HG03045 (cell line): ENCODE results near the gene PHLDB2.
"Not testable (repeated sequence)": the region's sequence is repeated elsewhere in the genome, so short reads cannot be mapped to it uniquely, and the experiment has no call there.

Experiments used
- ATAC-seq: cut with Tn5 transposase; IDR thresholded peaks from one replicate; pipeline ENCODE4 v1.9.1; 2021; ENCODE audit warnings: mild to moderate bottlenecking, moderate library complexity; ENCODE audit not compliant: unreplicated experiment

The PHLDB2 gene

GRCh38 chr3:111859061-111859973 lies at the start of gene PHLDB2:
Gene PHLDB2 (plus strand): TSS chr3:111859265. CDS start chr3:111884078, 24,813 bp downstream.
- peak; percentile 19 for ATAC-seq

DNA sequence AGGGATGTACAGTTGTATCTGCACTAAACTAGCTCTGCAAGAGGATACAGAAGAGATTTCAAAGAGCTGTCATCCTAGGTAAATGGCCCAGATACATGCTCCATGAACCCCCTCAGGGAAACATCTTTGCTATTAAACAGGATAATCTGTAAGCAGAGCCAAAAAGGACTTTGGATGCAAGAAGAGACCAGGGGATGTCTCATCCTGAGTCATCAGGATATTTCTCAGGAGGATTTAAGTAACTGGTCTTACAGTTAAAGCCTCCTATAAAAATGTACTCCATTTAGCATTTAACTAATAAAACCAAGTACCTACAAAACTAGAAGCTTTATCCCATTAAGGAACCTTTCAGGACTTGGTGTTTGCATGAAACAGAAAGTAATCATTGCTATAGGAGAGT lies 48.2 kb upstream of the PHLDB2 start:
- ATAC-seq, result no peak

DNA sequence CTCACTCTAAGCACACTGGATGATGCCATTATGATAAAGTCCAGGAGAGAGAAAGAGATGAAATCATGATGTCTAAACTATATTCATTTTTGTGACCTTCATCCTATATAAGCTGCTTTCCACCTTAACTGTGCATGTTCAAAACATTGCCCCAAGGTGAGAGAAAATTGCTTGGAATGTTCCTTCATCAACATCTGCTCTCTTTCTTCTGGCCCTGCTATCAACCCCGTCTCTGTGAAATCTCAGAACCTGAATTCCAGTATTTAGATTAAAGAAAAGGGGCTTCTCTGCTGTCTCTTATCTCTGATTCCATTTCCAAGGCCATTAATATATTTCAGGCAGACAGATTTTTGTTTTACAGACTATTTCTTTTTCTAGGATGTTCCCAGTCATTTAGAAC lies 47.3 kb upstream of the PHLDB2 start:
- no peak for ATAC-seq

DNA sequence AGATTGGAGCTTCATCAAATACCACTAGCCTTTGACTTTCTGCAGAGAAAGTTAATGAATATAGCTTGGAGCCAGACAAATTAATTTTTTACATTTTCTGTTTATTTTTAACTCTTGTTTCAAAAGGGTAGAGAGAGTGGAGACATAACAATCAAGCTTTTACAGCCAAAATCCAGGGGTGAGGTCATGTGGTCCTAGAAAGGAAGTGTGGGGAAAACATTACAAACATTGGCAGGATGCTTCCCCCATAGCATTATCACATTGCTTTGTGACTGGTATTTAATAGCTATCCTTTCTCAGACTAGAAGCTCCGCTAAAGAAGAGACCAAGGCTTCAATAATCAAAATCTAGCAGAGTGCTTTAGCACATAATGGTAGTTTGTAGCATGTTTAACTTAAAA lies 46.4 kb upstream of the PHLDB2 start:
- ATAC-seq, result no peak

DNA sequence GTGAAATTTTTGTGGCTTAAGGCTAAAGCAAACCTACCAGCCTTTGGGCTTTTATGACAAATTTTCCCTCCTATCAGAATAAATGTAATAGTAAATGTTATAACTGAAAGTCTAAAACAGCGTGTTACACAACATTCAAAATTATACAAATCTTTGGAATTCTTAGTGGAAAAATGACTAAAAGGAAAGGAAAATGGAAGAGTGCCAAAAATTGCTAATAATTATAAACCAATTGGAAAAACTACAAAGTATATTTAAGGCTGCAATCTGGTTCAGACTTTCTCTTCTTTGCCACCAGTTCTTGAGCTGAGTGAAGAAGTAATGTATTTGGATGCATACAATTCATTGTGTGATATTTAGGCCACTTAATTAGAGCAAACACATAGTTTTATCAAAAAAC lies 45.6 kb upstream of the PHLDB2 start:
- ATAC-seq, result no peak

DNA sequence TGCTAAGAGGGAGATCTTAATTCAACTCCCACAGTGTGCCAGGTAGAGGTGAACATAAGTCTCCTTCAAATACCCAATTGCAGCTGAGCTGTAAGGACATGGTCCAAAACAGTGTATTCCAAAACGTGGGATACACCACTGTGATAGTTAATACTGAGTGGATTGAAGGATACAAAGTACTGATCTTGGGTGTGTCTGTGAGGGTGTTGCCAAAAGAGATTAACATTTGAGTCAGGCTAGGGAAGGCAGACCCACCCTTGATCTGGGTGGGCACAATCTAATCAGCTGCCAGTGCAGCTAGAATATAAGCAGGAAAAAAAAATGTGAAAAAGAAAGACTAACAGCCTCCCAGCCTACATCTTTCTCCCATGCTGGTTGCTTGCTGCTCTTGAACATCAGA lies 45.1 kb upstream of the PHLDB2 start:
- no peak for ATAC-seq

DNA sequence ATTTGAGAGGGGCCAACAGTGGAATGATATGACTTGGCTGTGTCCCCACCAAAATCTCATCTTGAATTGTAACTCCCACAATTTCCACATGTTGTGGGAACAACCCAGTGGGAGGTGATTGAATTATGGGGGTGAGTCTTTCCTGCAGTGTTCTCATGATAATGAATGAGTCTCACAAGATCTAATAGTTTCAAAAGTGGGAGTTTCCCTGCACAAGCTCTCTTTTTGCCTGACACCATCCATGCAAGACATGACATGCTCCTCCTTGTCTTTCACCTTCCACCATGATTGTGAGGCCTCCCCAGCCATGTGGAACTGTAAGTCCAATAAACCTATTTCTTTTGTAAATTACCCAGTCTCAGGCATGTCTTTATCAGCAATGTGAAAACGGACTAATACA lies 42.3 kb upstream of the PHLDB2 start:
- ATAC-seq, result not testable (repeated sequence)

DNA sequence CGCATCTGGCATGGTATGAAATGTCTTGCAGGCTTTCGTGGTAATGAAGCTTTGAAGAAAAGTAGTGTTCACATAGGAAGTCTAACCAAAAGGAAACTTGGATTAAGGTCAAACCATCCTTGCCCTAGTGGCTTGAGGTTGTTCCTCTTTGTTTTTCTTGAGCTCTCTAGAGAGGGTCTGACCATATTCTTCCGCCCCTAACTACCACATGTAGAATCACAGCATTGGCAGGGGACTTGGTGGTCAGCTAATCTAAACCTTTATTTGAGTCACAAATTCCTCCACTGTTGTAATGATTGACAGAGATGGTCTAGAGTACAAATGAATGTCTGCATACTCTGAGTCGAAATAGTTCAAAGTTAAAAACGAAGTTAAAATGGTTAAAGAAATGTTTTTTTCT lies 39.1 kb upstream of the PHLDB2 start:
- no peak for ATAC-seq

GRCh38 chr3:111820651-111821050 lies 38.4 kb upstream of the PHLDB2 start:
- no peak for ATAC-seq

- ATAC-seq, result no peak
These were observed 37.2 kb upstream of the PHLDB2 start for GRCh38 chr3:111821891-111822290.

DNA sequence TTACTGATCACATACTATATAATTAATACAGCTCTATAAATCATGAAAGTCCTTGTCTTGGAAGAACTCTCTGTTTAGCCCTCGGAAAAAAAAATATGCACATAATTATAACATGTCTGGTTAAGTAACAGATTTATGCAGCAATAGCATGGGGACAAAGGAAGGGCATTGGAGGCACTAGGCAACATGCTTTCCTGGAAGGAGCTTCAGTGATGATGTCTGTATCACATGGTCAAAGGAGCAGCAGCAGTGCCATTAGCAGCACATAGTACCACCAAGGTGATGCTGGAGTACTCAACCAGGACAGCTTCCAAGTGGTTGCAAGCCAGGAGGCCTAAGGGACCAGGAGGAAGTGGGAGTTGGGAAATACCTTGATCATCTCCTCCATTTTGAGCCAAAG lies 36.3 kb upstream of the PHLDB2 start:
- ATAC-seq, result no peak

DNA sequence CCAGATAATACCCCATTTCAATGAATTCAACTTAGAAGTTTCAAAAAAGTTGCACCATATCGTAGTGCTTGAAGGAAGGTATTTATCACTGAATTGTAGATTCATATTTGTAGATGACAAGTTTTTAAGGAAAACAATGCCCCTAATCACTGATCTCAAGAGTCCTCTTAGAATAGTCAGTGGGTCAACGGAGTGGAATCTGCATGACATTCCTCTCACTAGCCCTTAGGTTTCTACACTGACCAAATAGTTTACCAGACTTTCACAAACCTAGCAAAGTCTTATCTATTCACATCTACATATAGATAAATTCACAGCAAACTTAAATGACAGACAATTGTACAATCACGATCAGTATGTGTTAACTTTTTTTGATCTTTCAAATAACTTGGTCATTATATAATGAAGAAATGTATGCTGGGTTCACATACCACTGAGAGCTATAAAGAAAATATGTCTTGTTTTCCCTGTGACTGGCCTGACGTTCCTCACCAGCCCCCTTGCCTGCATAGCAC lies 35.7 kb upstream of the PHLDB2 start:
- ATAC-seq, result no peak

GRCh38 chr3:111824351-111824750 lies 34.7 kb upstream of the PHLDB2 start:
- no peak for ATAC-seq

GRCh38 chr3:111827871-111828270 lies 31.2 kb upstream of the PHLDB2 start:
- ATAC-seq, result no peak

DNA sequence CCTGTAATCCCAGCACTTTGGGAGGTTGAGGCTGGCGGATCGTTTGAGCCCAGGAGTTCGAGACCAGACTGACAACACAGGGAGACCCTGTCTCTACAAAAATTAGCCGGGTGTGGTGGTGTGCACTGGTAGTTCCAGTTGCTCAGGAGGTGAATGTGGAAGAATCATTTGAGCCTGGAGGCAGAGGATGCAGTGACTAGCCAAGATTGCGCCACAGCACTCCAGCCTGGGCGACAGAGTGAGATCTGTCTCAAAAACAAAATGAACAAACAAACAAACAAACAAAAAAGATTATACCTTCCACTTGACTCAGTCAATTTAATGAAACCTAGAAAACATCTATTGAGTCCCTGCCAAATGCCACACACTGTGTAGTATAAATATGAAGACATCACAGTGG lies 30.5 kb upstream of the PHLDB2 start:
- ATAC-seq, result no peak

DNA sequence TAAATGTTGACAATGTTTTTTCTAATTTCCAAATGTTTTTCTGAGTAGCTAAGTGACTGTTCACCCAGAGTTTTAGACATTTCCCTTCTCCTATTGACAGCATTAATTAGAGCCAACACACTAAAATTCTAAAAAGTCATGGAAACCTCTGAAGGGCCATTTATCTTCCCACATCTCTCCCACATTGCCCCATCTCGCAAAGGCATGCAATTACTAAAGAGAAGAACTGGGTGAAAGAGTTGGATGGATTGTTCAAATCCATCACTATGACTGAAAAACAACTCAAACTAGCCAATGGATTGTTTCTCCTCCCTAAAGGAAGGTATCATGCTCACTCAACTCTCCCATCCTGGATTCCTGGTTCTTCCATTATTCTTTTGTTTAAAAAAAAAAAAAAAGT lies 30.0 kb upstream of the PHLDB2 start:
- ATAC-seq, result no peak

DNA sequence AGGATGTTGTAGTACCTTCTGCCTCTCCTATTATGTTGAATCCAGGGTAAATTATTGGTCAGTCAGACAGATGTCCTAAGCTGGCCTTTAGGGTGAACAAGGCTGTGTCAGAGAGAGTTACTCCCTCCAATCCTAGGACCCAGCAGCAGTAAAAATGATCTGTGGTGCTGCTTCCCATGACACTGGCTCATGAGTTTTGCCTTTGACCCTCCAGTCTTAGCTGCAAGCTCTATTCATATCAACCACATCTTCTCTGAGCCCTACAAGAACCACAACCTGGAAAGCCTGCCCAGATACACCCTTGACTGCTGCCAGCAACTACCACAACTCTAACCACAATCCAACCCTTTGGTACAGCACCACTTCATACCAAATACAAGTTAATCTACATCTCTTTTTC lies 27.2 kb upstream of the PHLDB2 start:
- no peak for ATAC-seq

DNA sequence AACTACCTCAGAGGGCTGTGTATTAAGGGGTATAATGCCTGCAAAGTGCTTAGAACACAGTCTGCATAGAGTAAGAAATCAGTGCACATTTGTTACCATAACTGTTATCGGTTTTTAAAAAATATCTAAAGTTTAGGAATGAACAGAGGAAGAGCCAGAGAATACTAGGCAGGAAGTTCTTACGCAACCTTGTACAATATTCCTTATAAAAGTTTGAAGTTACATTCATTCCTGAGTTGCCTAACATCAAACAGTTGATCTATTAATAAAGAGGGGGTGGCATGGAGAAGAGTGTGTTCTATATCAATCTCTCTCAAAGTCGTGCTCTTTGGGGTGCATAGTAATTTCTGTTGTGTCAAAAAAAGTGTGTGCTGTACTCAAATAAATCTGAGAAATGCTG lies 22.0 kb upstream of the PHLDB2 start:
- no peak for ATAC-seq

- no peak for ATAC-seq
These were observed 20.9 kb upstream of the PHLDB2 start for GRCh38 chr3:111838133-111838532.

DNA sequence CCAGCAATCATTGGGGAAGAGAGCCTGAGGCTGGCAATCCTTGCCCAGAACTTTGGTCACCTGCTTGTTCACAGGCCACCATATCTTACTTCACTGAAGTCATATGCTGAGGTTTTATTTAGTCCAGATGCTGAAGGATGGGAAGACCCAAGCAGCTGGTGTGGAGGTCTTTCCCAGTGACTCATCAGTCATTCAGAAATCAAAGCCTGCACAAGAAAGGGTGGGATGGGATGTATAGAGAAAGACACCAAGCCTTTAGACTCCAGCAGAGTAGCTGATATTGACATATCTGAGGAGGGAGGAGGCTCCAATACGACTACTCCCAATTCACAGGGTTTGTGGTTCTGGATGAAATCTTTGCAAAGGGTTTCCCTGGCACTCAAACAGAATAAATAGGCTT lies 13.0 kb upstream of the PHLDB2 start:
- ATAC-seq, result no peak

- ATAC-seq, result no peak
These were observed 12.3 kb upstream of the PHLDB2 start for GRCh38 chr3:111846717-111847116.

- no peak for ATAC-seq
These were observed 10.8 kb upstream of the PHLDB2 start for GRCh38 chr3:111848283-111848682.

DNA sequence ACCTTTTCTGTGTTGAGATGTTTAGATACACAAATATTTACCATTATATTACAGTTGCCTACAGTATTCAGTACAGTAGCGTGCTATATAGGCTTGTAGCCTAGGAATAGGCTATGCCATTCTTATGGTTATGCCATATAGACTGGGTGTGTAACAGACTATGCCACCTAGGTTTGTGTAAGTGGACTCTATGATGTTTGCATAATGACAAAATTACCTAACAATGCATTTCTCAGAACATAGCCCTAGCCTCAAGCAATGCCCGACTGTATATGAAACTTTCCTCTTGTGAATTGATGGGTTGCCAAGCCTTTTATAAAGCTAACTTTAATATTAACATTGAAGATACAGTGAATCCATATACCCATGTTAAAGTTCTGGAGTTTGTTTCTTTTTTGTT lies 10.3 kb upstream of the PHLDB2 start:
- no peak for ATAC-seq
